Activated naive CD4-positive, alpha-beta T cell treated with Interleukin-2 at 50 U/mL for 16 hours (primary cell): ENCODE data around the gene CPB1.

Experiments
- DNase-seq: peaks from one replicate; pipeline ENCODE4 v3.0.0-alpha.2; 2020

Gene CPB1

DNA sequence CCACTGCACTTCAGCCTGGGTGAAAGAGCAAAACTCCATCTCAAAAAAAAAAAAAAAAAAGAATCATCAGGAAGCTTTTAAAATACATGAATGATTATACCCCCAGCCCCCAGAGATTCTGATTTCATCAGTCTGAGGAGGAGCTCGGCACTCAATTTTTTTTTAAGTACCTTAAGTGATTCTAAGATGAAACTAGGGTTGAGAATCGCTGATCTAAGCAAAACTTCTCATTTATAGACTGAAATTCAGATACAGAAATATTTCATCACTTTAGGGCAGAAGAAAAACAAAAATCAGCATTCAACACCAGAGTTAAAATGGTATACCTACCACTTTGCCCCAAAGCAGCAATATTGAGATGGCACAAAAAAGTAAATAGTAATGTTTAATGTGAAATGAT lies 62.2 kb downstream of the CPB1 start:
- no peak for DNase-seq

DNA sequence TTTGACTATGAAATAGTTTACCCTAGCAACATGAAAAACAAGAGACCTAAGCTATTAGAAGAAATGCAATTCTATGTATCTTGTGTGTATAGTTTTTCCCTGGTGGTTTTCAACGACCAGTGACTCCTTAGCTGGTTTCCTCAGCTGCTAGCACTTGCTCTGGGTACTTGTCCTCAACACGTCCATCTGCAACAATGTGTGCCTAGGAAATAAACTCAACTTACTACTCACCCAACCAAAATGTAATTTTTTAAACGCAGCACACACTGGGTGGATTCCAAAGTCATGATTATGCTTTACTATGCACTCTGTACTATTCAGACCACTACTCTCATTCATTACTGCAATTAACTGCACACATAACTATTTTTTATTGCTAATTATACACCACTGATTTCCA lies 68.5 kb downstream of the CPB1 start:
- no peak for DNase-seq

DNA sequence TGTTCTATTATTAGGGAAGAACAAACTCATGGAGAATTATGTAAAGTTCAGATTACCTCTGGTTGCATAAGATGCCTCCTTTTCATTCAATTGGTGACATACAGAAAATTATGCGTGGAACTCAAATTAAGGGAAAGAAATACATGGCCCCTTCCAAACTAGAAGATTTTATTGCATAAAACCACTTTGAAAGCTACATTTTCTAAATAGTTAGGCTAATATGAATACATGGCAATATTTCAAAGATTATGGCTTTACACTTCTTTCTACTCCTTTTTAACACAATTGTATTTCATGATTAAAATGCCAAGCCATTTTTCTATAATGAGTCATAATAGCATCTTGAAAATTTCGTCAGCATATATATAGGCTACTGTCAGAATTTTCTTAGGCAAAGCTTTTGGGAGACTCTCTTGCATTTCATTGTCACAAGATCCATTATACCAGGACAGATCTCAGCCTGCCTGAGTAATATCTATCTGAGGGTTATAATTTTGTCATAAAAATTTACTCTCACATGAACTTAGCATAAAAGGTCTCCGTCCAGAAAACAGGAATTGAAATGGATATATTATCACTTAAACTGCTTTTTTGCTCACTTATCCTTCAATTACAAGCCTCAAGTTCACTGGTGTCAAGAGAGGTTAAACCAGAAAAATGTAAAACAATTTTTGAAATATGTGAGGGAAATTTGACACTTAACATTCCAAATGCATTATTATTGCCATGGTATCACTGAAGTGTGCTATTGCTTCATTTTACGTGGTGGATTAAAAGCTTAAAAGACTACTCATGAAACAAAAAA lies 74.6 kb downstream of the CPB1 start:
- DNase-seq, result no peak

DNA sequence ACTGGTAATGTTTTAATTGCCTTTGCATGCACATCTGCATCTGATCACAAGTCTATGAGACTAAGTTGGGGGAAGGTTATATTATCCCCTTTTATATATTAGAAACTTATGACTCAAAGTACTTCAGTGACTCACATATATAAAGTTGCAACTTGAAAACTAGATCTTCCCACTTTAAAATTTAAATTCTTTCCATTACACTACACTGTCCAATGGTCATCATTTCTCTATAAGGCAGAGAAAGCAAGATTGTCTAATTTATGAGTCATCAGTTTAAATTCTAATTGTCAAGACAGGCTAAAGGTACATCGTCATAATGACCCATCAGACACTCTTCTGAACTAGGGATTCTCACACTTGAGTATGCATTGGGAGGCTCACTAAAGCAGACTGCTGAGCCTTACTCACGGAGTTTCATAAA lies 75.4 kb downstream of the CPB1 start:
- no peak for DNase-seq

DNA sequence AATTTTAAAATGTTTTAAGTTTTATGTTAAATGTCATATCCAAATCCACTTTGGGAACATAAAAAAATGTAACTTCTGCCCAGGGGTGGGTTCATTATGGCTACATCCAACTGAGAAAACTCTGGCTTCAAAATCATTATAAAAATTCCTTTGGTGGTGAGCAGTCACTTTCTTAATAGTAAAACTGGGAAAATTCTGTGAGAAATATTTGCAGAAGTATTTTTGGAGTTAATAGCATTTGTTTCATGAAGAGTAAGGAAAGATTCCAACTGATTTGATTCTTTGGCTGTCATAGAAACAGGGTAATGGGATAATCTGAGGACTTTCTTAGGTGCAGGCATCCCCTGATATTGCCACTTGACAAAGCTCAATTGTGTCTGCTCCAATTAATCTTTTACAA lies 76.3 kb downstream of the CPB1 start:
- no peak for DNase-seq

DNA sequence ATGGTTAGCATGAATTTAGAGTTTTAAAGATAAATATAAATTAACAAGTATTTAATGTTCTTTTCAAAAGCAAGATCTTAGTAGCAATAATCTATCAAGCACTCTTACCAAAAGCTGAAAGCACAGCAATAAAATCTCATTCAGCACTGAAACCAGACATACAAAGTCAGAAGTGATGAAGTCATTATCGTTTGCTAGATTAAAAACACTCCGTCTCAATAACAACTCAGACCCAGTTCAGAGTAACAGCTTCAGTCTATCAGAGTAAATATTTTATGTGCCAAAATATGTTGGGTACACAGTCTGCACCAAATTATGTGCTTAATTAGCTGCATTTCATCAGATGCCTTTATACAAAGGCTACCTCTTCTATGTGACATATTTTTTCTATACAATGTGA lies 79.1 kb downstream of the CPB1 start:
- no peak for DNase-seq
